Liver (tissue), 3 donors: ENCODE data around the gene POFUT1.

ENCODE experiments used
- ATF3 ChIP-seq: IDR thresholded peaks from 2 replicates; pipeline ENCODE4 v1.6.1; 2016; ENCODE audit warnings: antibody characterized with exemption
- CTCF ChIP-seq: fragments of 150-350 bp; IDR thresholded peaks from 2 replicates; pipeline ENCODE4 v1.5.1; 2017; ENCODE audit warnings: improper control_type of control experiment, low read depth, low read length; ENCODE audit not compliant: missing input control
- EGR1 ChIP-seq, 2 donors: IDR thresholded peaks; 2 replicates each; pipeline ENCODE4 v1.6.1; 2016 to 2018; ENCODE audit warnings: antibody characterized with exemption in 2 of 2, low read depth in 2 of 2
- GABPA ChIP-seq, 2 donors: IDR thresholded peaks in 1 of 2; conservative IDR thresholded peaks in 1 of 2; 2 replicates each; pipeline ENCODE4 v1.6.1; 2016; ENCODE audit warnings: antibody characterized with exemption in 2 of 2, mild to moderate bottlenecking in 1 of 2, moderate library complexity in 1 of 2
- HNF4A ChIP-seq, 2 donors: conservative IDR thresholded peaks; 2 replicates each; pipeline ENCODE4 v1.6.1; 2016; ENCODE audit warnings: antibody characterized with exemption in 2 of 2, mild to moderate bottlenecking in 2 of 2
- HNF4G ChIP-seq: IDR thresholded peaks from 2 replicates; pipeline ENCODE4 v1.6.1; 2016; ENCODE audit warnings: antibody characterized with exemption
- JUND ChIP-seq, 2 donors: IDR thresholded peaks; 2 replicates each; pipeline ENCODE4 v1.6.1; 2016; ENCODE audit warnings: antibody characterized with exemption in 2 of 2
- MAX ChIP-seq: IDR thresholded peaks from 2 replicates; pipeline ENCODE4 v1.6.1; 2016; ENCODE audit warnings: antibody characterized with exemption
- RAD21 ChIP-seq, 2 donors: IDR thresholded peaks; 2 replicates each; pipeline ENCODE4 v1.6.1; 2016; ENCODE audit warnings: antibody characterized with exemption in 2 of 2, mild to moderate bottlenecking in 2 of 2
- REST ChIP-seq: IDR thresholded peaks from 2 replicates; pipeline ENCODE4 v1.6.1; 2016; ENCODE audit warnings: antibody characterized with exemption, mild to moderate bottlenecking
- RXRA ChIP-seq, 2 donors: IDR thresholded peaks; 2 replicates each; pipeline ENCODE4 v1.6.1; 2017 to 2018; ENCODE audit warnings: antibody characterized with exemption in 2 of 2, mild to moderate bottlenecking in 1 of 2
- SP1 ChIP-seq: IDR thresholded peaks from 2 replicates; pipeline ENCODE4 v1.6.1; 2018; ENCODE audit warnings: antibody characterized with exemption, mild to moderate bottlenecking
- TAF1 ChIP-seq: conservative IDR thresholded peaks from 2 replicates; pipeline ENCODE4 v1.6.1; 2016; ENCODE audit warnings: antibody characterized with exemption, mild to moderate bottlenecking
- ZBTB33 ChIP-seq: IDR thresholded peaks from 2 replicates; pipeline ENCODE4 v1.6.1; 2016; ENCODE audit warnings: antibody characterized with exemption
- donor health status: healthy.
- donor health status: healthy.

GRCh38 chr20:32252189-32252588 is 44.5 kb downstream of the POFUT1 start:
- TF ChIP-seq CTCF = no peak
- no peak for TF ChIP-seq ZBTB33
- TF ChIP-seq REST = no peak
- no peak for TF ChIP-seq ATF3
- no peak for TF ChIP-seq EGR1 (IDR thresholded peaks at IDR 0.05; ENCODE audit: low read depth in 2 of 2)
- no peak for TF ChIP-seq MAX
- no peak for TF ChIP-seq TAF1
- no peak for TF ChIP-seq RXRA (IDR thresholded peaks at IDR 0.05)
- no peak for TF ChIP-seq GABPA (IDR thresholded peaks at IDR 0.05 in 1 of 2, conservative IDR thresholded peaks at IDR 0.05 in 1 of 2)
- TF ChIP-seq RAD21 (IDR thresholded peaks at IDR 0.05) = no peak
- TF ChIP-seq JUND (IDR thresholded peaks at IDR 0.05) = no peak
- no peak for TF ChIP-seq HNF4G
- no peak for TF ChIP-seq SP1
- TF ChIP-seq HNF4A (conservative IDR thresholded peaks at IDR 0.05) = no peak
